ENCODE results near the gene ADAMTS19. TPM values are rescaled to one million over a fixed set of nuclear protein-coding genes. Genes with fewer than 3 reads are reported as not detected.
"Not testable (repeated sequence)": the region's sequence is repeated elsewhere in the genome, so short reads cannot be mapped to it uniquely, and the experiment has no call there.

ADAMTS19 gene
- total RNA-seq, 6 experiments from 2014 or later, result not detected

DNA sequence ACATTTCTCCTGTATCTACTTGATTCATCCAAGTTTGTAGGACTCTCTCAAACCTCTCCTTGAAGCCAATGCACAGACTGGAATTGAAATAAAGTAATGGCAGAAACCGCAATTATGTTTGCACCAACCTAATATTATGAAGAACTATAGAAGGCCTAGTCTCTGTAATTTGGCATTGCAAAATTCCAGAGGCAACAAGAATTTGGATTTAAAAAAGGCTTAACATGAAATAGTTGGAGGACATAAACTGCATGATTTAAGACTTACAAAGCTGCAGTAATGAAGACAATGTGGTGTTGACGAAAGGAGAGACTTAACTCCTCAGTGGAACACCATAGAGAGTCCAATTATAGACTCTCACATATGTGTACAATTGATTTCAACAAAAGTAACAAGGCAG is 170.0 kb downstream of the ADAMTS19 start:
- Mint-ChIP-seq H3K27ac (no peak overlapping the region), H3K27me3 (ENCODE audit: insufficient read depth) (no peaks in the 10 kb centered on the region), H3K4me3 (no peak overlapping the region), H3K36me3 (ENCODE audit: low read depth) (no peaks in the 10 kb centered on the region), H3K4me1 (ENCODE audit: low read depth) (no peaks in the 10 kb centered on the region), H3K9me3 (peaks cover 25% of the 10 kb centered on the region)
- no peak for DNase-seq
- TF ChIP-seq, protein P1, sequence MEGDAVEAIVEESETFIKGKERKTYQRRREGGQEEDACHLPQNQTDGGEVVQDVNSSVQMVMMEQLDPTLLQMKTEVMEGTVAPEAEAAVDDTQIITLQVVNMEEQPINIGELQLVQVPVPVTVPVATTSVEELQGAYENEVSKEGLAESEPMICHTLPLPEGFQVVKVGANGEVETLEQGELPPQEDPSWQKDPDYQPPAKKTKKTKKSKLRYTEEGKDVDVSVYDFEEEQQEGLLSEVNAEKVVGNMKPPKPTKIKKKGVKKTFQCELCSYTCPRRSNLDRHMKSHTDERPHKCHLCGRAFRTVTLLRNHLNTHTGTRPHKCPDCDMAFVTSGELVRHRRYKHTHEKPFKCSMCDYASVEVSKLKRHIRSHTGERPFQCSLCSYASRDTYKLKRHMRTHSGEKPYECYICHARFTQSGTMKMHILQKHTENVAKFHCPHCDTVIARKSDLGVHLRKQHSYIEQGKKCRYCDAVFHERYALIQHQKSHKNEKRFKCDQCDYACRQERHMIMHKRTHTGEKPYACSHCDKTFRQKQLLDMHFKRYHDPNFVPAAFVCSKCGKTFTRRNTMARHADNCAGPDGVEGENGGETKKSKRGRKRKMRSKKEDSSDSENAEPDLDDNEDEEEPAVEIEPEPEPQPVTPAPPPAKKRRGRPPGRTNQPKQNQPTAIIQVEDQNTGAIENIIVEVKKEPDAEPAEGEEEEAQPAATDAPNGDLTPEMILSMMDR (IDR thresholded peaks at IDR 0.05), result no peak

DNA sequence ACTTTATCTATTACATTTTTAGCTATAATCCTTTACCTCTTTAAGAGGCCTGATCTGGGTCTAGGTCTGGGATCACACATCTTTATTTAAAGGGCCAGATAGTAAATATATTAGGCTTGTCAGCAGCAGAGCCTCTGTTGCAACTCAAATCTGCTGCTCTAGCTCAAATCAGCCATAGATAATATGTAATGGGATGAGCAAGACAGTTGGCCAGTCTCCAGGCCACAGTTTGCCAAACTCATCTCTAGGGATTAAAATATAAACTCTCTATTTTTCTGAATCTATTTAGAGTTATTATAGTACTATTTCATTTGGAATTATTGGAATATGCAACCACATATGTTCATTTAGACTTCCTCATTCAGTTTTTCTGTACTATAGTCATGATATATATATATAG is 171.9 kb downstream of the ADAMTS19 start:
- Mint-ChIP-seq H3K4me1 (ENCODE audit: low read depth) (no peaks in the 10 kb centered on the region), H3K36me3 (ENCODE audit: low read depth) (no peaks in the 10 kb centered on the region), H3K27ac (no peak overlapping the region), H3K9me3 (peaks cover 26% of the 10 kb centered on the region), H3K27me3 (ENCODE audit: insufficient read depth) (no peaks in the 10 kb centered on the region), H3K4me3 (no peak overlapping the region)
- DNase-seq, result no peak
- TF ChIP-seq, protein P1 (IDR thresholded peaks at IDR 0.05), result no peak

DNA sequence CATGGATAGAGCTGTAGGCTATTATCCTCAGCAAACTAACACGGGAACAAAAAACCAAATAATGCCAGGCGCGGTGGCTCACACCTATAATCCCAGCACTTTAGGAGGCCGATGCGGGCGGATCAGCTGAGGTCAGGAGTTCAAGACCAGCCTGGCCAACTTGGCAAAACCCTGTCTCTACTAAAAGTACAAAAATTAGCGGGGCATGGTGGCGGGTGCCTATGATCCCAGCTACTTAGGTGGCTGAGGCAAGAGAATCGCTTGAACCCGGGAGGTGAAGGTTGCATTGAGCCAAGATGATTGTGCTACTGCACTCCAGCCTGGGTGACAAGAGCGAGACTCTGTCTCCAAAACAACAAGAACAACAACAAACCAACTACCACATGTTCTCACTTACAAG is 177.4 kb downstream of the ADAMTS19 start:
- H3K36me3 Mint-ChIP-seq (ENCODE audit: low read depth); DNase-seq; H3K27me3 Mint-ChIP-seq (ENCODE audit: insufficient read depth); H3K4me3 Mint-ChIP-seq; H3K4me1 Mint-ChIP-seq (ENCODE audit: low read depth); H3K27ac Mint-ChIP-seq: not testable (repeated sequence)
- peaks cover 29% of the 10 kb centered on the region for H3K9me3 Mint-ChIP-seq

DNA sequence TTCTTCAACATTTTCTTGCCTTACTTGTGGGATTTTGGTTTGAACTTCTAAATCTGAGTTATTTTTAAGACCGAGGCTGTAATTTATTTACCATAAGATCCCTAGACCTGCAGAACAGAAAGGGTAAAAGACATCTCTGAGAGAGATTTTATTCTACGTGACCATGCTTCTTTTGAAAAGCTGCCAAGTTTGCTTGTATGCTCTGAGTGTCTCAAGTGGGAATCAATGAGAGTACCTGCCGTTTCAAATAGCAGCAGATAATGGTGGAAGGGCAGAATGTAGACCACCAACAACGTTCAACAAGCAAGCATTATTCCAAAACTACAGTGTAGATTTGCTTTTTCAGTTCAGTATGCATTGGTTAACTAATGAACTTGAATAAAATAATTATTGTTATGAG is 179.2 kb downstream of the ADAMTS19 start:
- Mint-ChIP-seq H3K27ac (no peak overlapping the region), H3K4me1 (ENCODE audit: low read depth) (no peaks in the 10 kb centered on the region), H3K4me3 (no peak overlapping the region), H3K36me3 (ENCODE audit: low read depth) (no peaks in the 10 kb centered on the region), H3K9me3 (peaks cover 29% of the 10 kb centered on the region), H3K27me3 (ENCODE audit: insufficient read depth) (no peaks in the 10 kb centered on the region)
- TF ChIP-seq, protein P1 (IDR thresholded peaks at IDR 0.05), result no peak
- DNase-seq, result no peak

DNA sequence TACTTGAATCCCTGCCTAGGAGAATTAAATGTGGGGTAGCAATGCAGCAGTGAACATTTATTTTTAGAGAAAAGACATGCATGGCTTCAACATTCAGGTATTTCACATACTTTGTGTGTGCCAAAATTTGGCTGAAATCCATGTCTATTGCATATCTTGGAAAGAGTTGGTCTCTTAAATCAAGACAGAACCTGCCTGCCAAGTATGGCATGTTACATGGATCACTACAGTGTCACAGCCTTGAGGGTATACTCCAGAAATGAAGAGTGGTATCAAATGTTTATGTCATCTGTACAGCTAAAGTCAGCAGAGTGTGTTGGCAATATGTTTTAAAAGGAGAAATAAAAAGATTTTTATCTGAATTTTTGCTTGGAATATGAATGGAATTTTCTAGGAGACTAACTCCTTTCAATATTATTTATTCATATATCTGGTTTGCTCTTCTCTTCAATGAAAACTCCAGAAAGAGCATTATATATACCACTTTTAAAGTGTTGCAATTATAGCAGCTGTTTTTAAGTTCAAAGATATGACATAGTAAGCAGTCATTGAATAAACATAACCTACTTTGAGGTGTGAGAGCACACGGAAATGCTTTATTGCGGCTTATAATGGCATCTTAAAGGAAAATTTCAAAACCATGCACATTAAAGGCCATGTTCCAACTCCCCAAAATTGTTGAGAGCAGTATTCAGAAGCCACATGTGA is 192.4 kb downstream of the ADAMTS19 start:
- no peak overlapping the region for H3K4me3 Mint-ChIP-seq
- no peaks in the 10 kb centered on the region for H3K27me3 Mint-ChIP-seq (ENCODE audit: insufficient read depth)
- H3K27ac Mint-ChIP-seq, result no peak overlapping the region
- DNase-seq, result no peak
- H3K36me3 Mint-ChIP-seq (ENCODE audit: low read depth), result no peaks in the 10 kb centered on the region
- peaks cover 16% of the 10 kb centered on the region for H3K9me3 Mint-ChIP-seq
- no peaks in the 10 kb centered on the region for H3K4me1 Mint-ChIP-seq (ENCODE audit: low read depth)
- TF ChIP-seq, protein P1 (IDR thresholded peaks at IDR 0.05), result no peak

DNA sequence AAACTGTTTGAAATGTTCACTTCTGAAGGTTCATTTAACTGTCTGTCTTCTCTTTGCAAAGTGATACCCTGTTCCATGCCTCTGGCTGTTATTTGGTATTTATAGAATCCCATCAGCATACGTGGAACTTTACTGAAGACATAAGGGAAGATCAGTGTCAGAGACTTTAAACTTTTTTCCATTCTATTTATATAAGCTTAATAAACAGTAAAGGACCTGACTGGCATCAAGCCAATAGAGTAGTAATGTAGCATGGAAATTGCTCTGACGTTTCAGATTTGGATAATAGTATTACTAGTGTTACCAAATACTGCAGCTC is 192.9 kb downstream of the ADAMTS19 start:
- H3K27ac Mint-ChIP-seq, result no peak overlapping the region
- no peak overlapping the region for H3K4me3 Mint-ChIP-seq
- H3K9me3 Mint-ChIP-seq, result peaks cover 14% of the 10 kb centered on the region
- TF ChIP-seq, protein P1 (IDR thresholded peaks at IDR 0.05), result no peak
- no peaks in the 10 kb centered on the region for H3K4me1 Mint-ChIP-seq (ENCODE audit: low read depth)
- DNase-seq, result no peak
- no peaks in the 10 kb centered on the region for H3K27me3 Mint-ChIP-seq (ENCODE audit: insufficient read depth)
- no peaks in the 10 kb centered on the region for H3K36me3 Mint-ChIP-seq (ENCODE audit: low read depth)
